Panc1 (cell line): ENCODE measurements around the gene PHTF1. TPM values are rescaled to one million over a fixed set of nuclear protein-coding genes. Genes with fewer than 3 reads are reported as not detected.

ENCODE experiments used
- ATAC-seq: fragments of 200-7000 bp; cut with Tn5 transposase; 2 replicates; pipeline ENCODE4 v1.9.1; 2020; ENCODE audit warnings: mild to moderate bottlenecking, moderate library complexity
- BruUV-seq: library from RNA; stranded (reverse); fragments of 400-500 nt; replicated peaks from 2 replicates; lab custom pipeline; 2021; lab: Mats Ljungman, UMichigan
- CTCF ChIA-PET: fragments of 300-600 bp; sonication (Branson Sonifier 250); formaldehyde crosslinking; loops from one replicate; lab custom pipeline; 2022; ENCODE audit warnings: antibody characterized with exemption; lab: Charles Lee
- POLR2A ChIA-PET: fragments of 300-600 bp; sonication (Branson Sonifier 250); formaldehyde crosslinking; loops from one replicate; lab custom pipeline; 2022; ENCODE audit warnings: antibody characterized with exemption; lab: Charles Lee
- DNase-seq: peaks from one replicate; pipeline ENCODE4 v3.0.0-alpha.2; 2010; ENCODE audit warnings: low read depth, low spot score
- H3K27ac ChIP-seq: 2 replicates; pipeline ENCODE4 v1.5.1; 2011; ENCODE audit warnings: mild to moderate bottlenecking, low read length, inconsistent platforms
- H3K27me3 ChIP-seq: fragments of 200-500 bp; sonication (Bioruptor generic); 2 replicates; pipeline ENCODE4 v1.6.0; 2014; ENCODE audit warnings: low read length, inconsistent platforms; ENCODE audit not compliant: control insufficient read depth, insufficient read depth
- H3K36me3 ChIP-seq: fragments of 200-500 bp; sonication (Bioruptor generic); 2 replicates; pipeline ENCODE4 v1.5.1; 2014; ENCODE audit warnings: inconsistent platforms, mild to moderate bottlenecking, low read length, moderate library complexity; ENCODE audit not compliant: control insufficient read depth, insufficient read depth
- H3K4me1 ChIP-seq: 2 replicates; pipeline ENCODE4 v1.5.1; 2011; ENCODE audit warnings: inconsistent platforms, mild to moderate bottlenecking, low read length, moderate library complexity; ENCODE audit not compliant: control insufficient read depth, insufficient read depth
- H3K4me3 ChIP-seq, 2 experiments: 2 replicates each; pipeline ENCODE4 v1.5.1; 2011 to 2012; ENCODE audit warnings: low read depth in 2 of 2, low read length in 2 of 2, mild to moderate bottlenecking in 2 of 2, inconsistent platforms in 1 of 2, moderate library complexity in 1 of 2
- H3K9me3 ChIP-seq: fragments of 200-500 bp; sonication (Bioruptor generic); 2 replicates; pipeline ENCODE4 v1.5.1; 2014; ENCODE audit warnings: low read depth, mild to moderate bottlenecking, inconsistent platforms, low read length, moderate library complexity; ENCODE audit not compliant: control insufficient read depth, insufficient read depth
- CTCF ChIP-seq: fragments of 450-650 bp; IDR thresholded peaks from 2 replicates; pipeline ENCODE4 v1.5.1; 2017; ENCODE audit warnings: mild to moderate bottlenecking
- POLR2AphosphoS5 ChIP-seq: IDR thresholded peaks from 2 replicates; pipeline ENCODE4 v1.6.1; 2012; ENCODE audit warnings: mild to moderate bottlenecking, low read depth, low read length, moderate library complexity
- REST ChIP-seq, 2 experiments: IDR thresholded peaks; 2 replicates each; pipeline ENCODE4 v1.6.1; 2011 to 2012; ENCODE audit warnings: low read depth in 2 of 2, control low read depth in 1 of 2, low read length in 1 of 2, mild to moderate bottlenecking in 1 of 2, moderate library complexity in 1 of 2; ENCODE audit not compliant: insufficient read depth in 1 of 2
- SIN3A ChIP-seq: IDR thresholded peaks from 2 replicates; pipeline ENCODE4 v1.6.1; 2012; ENCODE audit warnings: low read depth, mild to moderate bottlenecking, low read length, moderate library complexity, borderline replicate concordance; ENCODE audit not compliant: insufficient read depth
- TCF7L2 ChIP-seq: IDR thresholded peaks from 2 replicates; pipeline ENCODE4 v1.6.1; 2011; ENCODE audit warnings: mild to moderate bottlenecking, low read depth, low read length, inconsistent platforms
- in situ Hi-C: cut with HindIII; loops from 2 replicates; pipeline ENCODE4 v1.10.0; 2016; ENCODE audit warnings: low sequenced_read_pairs, low pct_unique_long_range_greater_than_20kb
- intact Hi-C: fragments of 100-400 bp; cut with micrococcal nuclease; formaldehyde crosslinking; loops from one replicate; pipeline ENCODE4 v1.10.0; 2022; ENCODE audit not compliant: unreplicated experiment
- total RNA-seq: library from RNA; stranded (reverse); gene quantifications from one replicate; pipeline ENCODE4 v1.2.1, GENCODE V29; 2021; ENCODE audit not compliant: unreplicated experiment

PHTF1 gene
- total RNA-seq, 1 experiment from 2014 or later = 32.0 TPM

- ChIA-PET CTCF (no interaction called here), POLR2A (no interaction called here)
- Histone ChIP-seq H3K27ac (no peak overlapping the region), H3K9me3 (no peaks in the 10 kb centered on the region), H3K4me1 (no peaks in the 10 kb centered on the region), H3K4me3 (no peak overlapping the region), H3K36me3 (peaks cover 2% of the 10 kb centered on the region; the same call in 1 of the 2 replicates), H3K27me3 (no peaks in the 10 kb centered on the region)
- no peak for ATAC-seq
- TF ChIP-seq TCF7L2 (no peak), REST (IDR thresholded peaks at IDR 0.05; ENCODE audit: insufficient read depth in 1 of 2, low read depth in 2 of 2, low read length in 1 of 2) (no peak), CTCF (no peak), SIN3A (no peak), POLR2AphosphoS5 (no peak)
- BruUV-seq = no TSS peak
- in situ Hi-C loops = no loop called here
- intact Hi-C loops = loop anchor here (10.0 kb wide), 1 partner anchor 280 kb away; the partner anchor contains the start of gene MAGI3
- DNase-seq = peak; percentile 53
Measured at GRCh38 chr1:113674591-113674990, 84.7 kb downstream of the PHTF1 start.

- Histone ChIP-seq H3K27me3 (no peaks in the 10 kb centered on the region), H3K4me1 (no peaks in the 10 kb centered on the region), H3K9me3 (no peaks in the 10 kb centered on the region), H3K27ac (no peak overlapping the region), H3K36me3 (peaks cover 2% of the 10 kb centered on the region; the same call in 1 of the 2 replicates), H3K4me3 (no peak overlapping the region)
- in situ Hi-C loops (no loop called here), intact Hi-C loops (loop anchor here (10.0 kb wide), 1 partner anchor 278 kb away; the partner anchor contains the start of gene MAGI3)
- no peak for TF ChIP-seq POLR2AphosphoS5
- no peak for TF ChIP-seq SIN3A
- TF ChIP-seq REST (IDR thresholded peaks at IDR 0.05; ENCODE audit: insufficient read depth in 1 of 2, low read depth in 2 of 2, low read length in 1 of 2) = no peak
- no peak for TF ChIP-seq TCF7L2
- no peak for TF ChIP-seq CTCF
- ATAC-seq (no peak), DNase-seq (no peak)
- no TSS peak for BruUV-seq
- POLR2A ChIA-PET = no interaction called here
- CTCF ChIA-PET = no interaction called here
Measured at GRCh38 chr1:113672491-113672890, 86.8 kb downstream of the PHTF1 start.
